AG09319 (cell line): ENCODE results near the gene CCDC194.

Experiments
- DNase-seq: peaks from one replicate; pipeline ENCODE4 v3.0.0-alpha.2; 2010; ENCODE audit warnings: low read depth; ENCODE audit errors: extremely low read depth
- TF ChIP-seq, protein P1 (sequence below): IDR thresholded peaks from 2 replicates; pipeline ENCODE4 v1.5.1; 2011; ENCODE audit warnings: low read depth, mild to moderate bottlenecking, inconsistent platforms, low read length, moderate library complexity

CCDC194 gene

DNA sequence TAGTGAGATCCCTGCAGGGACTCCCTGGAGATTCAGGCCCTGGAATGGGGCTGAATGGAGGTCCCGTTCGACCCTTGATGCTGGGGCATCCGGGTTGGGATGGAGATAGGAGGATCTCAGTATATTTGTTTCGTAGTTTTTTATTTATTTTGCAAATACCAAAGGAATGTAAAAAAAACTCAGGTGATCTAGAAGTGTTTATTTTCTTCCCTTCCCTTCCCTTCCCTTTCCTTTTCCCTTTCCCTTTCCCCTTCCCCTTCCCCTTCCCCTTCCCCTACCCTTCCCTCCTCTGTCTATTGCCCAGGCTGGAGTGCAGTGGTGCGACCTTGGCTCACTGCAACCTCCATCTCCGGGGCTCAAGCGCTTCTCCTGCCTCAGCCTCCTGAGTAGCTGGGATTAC, 52.2 kb downstream of the CCDC194 start:
- DNase-seq = no peak
- TF ChIP-seq, protein P1, sequence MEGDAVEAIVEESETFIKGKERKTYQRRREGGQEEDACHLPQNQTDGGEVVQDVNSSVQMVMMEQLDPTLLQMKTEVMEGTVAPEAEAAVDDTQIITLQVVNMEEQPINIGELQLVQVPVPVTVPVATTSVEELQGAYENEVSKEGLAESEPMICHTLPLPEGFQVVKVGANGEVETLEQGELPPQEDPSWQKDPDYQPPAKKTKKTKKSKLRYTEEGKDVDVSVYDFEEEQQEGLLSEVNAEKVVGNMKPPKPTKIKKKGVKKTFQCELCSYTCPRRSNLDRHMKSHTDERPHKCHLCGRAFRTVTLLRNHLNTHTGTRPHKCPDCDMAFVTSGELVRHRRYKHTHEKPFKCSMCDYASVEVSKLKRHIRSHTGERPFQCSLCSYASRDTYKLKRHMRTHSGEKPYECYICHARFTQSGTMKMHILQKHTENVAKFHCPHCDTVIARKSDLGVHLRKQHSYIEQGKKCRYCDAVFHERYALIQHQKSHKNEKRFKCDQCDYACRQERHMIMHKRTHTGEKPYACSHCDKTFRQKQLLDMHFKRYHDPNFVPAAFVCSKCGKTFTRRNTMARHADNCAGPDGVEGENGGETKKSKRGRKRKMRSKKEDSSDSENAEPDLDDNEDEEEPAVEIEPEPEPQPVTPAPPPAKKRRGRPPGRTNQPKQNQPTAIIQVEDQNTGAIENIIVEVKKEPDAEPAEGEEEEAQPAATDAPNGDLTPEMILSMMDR = no peak

DNA sequence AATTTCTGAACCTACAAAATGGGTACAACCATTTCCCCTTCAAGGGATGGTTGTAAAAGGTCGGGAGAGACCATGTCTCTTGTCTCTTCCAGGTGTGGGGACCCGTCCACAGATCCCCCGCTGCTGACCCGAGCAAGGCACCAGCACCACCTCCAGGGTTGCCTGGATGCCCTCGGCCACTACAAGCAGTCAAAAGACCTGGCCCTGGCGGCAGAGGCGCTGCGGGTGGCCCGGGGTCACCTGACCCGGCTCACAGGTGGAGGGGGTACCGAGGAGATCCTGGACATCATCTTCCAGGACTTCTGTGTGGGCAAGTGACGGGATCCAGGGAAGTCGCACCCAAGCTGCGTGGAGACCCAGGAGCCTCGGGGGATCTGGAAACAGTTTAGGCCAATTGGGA, 52.6 kb downstream of the CCDC194 start:
- TF ChIP-seq, protein P1 = no peak
- no peak for DNase-seq

DNA sequence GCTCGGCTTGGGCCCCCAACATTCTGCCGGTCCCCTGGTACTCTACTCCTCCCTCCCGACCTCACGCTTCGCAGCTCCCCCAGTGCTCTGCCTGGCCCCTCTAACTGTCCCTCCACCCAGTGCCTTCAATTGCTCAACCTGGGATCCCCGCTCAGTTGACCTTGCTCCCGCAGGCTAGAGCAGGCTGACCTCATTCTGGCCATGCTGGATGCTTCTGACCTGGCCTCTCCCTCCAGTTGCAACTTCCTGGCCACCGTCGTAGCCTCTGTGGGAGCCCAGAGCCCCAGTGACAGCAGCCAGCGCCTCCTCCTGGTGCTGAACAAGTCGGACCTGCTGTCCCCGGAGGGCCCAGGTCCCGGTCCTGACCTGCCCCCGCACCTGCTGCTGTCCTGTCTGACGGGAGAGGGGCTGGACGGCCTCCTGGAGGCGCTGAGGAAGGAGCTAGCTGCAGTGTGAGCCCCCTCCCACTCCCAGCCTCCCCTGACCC, 53.1 kb downstream of the CCDC194 start:
- no peak for DNase-seq
- TF ChIP-seq, protein P1 = no peak; the same call in 1 of the 2 replicates
